WTC11 (cell line): ENCODE data around the gene POLD4.

Experiments
- CTCF ChIP-seq: fragments of 200-600 bp; IDR thresholded peaks from 2 replicates; pipeline ENCODE4 v1.8.0; 2022; ENCODE audit warnings: antibody characterized with exemption
- GABPB1 ChIP-seq: sonication (generic); formaldehyde crosslinking; IDR thresholded peaks from 2 replicates; pipeline ENCODE4 v1.8.1; 2023; ENCODE audit warnings: mild to moderate bottlenecking, missing genetic modification reagents
- ZBTB43 ChIP-seq: sonication (generic); formaldehyde crosslinking; IDR thresholded peaks from 2 replicates; pipeline ENCODE4 v1.8.1; 2023; ENCODE audit warnings: mild to moderate bottlenecking, missing genetic modification reagents

- TF ChIP-seq CTCF (no peak), GABPB1 (CRISPR knock-in tag) (no peak), ZBTB43 (no peak)
Measured at GRCh38 chr11:67309661-67310061, 43.7 kb downstream of the POLD4 start.
